ENCODE measurements around the gene USF1. TPM values are rescaled to one million over a fixed set of nuclear protein-coding genes. Genes with fewer than 3 reads are reported as not detected.
A peak's percentile ranks its signal among the peaks of the same experiment; 100 is the strongest.
"Not testable (repeated sequence)": the region's sequence is repeated elsewhere in the genome, so short reads cannot be mapped to it uniquely, and the experiment has no call there.

USF1 gene
- polyA plus RNA-seq, 3 donors: 59.2 to 64.1 (median 63.6) TPM

GRCh38 chr1:161054232-161054631 is 8.5 kb upstream of the USF1 start:
- no peak for DNase-seq

DNA sequence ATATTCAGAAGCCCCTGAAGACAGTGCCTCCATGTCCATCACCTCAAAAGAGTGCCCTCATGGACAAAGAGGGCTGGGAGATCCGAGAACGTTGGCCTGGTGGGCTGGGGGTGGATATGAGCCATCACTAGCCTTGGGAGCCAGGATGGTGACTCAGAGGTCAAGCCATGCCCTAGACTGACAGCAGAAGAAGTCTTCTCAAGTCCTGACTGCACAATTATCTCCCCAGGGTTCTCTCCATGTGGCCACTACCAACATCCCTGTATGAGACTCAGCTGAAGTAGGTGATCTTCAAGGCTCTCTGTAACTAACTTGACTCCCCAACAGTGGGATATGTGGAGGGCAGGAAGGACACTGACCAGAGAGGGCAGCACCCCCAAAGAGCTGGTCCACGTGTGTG is 7.1 kb upstream of the USF1 start:
- DNase-seq: no peak

GRCh38 chr1:161051219-161051618 is 5.4 kb upstream of the USF1 start:
- DNase-seq: no peak

DNA sequence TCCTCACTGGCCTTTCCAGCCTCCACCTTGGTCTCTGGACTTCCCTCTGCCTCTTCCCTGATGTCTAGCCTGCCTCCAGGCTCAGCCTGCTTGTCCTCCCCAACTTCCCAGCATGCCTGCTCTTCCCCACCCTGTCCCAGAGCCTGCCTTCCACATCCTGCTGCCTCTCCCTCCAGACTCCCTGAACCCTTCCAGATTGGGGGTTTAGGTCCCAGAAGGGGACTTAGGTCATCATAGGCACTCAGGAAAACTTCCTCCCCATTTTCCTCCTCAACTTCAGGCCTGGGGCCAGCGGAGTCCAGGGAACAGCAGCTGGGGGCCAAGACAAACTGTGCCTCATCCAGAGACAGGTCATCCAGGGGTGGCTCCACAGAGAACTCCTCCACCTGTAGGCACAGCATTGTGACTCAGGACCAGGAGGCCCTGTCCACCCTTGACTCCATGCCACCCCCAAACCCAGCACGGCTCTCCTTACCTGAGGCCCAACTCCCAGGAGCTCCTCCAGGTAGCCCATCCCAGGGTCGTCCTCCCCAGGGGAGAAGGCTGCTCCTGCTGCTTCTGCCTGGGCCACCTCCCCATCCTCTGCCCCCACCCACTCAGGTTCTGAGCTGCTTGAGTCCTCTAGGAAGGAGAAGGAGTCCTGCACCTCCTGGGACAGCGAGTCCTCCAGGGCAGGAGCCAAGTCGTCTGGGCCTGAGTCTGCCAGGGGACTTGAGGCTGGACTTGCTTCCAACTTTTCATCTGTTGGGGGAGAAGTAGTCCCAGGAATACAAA is 3.4 kb upstream of the USF1 start:
- no peak for DNase-seq

DNA sequence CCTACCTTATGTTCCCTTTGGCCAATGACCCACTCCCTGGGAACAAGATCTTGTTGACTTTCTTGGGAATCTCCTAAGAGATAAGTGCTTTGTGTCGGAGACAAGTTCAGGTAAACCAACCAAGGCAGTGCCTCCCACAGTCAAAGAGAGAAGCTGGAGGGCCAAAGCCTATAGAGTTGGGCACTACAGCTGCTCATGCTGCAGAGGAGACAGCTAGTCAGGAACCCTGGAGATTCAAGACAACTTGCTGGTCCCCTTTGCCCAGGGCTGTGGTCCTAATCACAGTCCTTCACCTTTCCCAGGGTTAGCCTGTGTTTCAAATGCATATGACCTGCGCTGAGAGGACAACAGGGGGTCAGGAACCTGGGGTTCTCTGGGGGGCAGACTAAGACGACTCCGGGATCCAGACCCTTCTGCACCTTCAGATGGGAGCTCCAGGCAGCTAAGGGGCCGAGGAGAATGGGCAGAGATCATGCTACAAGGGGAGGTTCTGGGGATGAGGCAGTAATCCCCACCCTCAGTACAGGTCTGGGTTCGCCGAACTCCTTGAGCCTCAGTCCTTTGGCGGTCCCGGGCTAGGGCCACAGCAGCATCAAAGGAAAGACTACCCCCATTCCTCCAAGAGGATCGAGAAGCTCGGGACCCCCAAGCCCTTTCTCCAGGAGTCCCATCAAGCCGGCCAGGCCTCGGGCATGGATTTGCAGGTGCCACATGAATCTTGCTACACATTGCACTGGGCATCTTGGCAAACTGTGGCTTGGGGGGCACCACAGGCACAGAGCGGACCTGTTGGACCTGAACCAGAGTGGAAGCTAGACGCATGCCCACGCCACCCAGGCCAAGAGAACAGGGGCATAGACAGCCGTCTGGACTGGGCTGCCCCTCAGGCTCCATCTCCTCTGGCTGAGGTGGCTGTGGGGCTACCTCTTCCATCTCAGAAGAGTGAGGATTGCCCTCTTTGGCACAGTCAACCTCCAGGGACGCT is 2.0 kb upstream of the USF1 start:
- no peak for DNase-seq

- DNase-seq: no peak
Observed at GRCh38 chr1:161046605-161047228, 940 bp upstream of the USF1 start.

DNA sequence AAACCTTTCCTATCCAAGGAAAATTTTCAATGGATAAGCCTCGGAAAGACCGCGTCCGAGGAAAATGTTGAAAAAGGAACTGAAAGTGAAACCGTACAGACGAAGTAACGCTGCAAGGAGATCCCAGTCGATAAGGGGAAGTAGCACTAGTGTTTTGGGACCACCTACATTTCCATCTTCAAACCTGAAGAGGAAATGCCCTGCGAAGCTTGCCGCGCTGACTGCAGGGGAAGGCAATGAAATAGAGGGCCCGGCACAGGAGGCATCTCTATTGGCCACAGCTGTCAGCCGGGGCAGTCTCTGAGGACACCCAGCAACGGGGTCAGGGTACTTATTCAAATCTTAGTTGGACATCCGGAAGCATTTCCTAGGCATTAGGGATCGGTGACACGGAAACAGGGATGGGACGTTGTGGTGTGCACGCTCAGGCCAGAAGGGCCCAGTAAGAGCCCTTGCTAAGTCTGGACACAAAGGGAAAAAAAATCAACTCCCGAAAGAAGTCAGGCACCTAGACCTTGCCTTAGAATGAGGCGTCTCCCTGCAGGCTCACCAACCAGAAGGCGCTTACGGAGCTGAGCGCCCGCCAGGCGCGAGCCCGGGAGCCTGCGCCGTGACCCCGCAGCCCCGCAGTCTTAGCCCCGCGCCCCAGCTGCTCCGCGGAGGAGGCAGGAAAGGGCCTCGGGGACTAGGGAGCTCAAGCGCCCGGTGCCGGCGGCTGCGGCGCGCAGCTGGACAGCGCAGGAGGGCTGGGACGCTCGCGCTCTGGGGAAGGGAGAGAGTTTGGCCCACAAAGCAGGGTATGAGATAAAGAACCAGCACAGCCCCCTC is 655 bp downstream of the USF1 start:
- peak; percentile 69 for DNase-seq

- no peak for DNase-seq
Observed at GRCh38 chr1:161044535-161044907, 1.3 kb downstream of the USF1 start.

GRCh38 chr1:161039546-161039945 is 6.2 kb downstream of the USF1 start:
- DNase-seq: no peak

GRCh38 chr1:161039154-161039545 is 6.6 kb downstream of the USF1 start:
- no peak for DNase-seq

DNA sequence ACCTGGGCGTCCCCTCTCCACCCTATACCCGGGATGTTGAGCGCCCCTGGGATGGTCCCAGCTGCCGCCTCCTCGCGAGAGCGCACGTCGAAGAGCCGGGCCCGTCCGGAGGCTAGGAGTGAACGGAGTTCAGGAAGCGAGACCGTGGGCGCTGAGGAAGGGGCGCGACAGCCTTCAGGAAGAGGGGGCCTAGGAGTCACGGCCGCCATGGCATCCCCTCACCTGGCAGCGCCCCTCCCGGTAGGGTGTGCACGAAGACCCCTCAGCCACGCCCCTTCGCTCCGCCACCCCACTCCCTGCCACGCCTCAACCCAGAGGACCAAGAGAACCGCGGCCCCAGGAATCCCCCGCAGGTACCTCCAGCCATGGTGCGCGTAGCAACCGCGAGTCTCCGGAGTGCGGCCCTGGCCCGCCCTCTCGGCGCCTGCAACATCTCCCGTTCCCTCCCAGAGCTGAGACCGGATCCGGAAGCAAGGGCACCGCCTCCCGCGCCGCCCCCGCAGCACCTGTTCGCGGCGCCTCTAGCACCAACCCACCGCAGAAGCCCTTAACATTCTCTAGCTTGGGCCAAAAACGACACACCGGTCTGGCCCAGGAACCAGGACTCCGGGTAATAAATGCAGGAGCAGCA is 7.1 kb downstream of the USF1 start, which contains the start of gene TSTD1:
TSS of gene TSTD1 (minus strand) at position 442 of the 631 bp plus-strand sequence. CDS start at position 367, 75 bp downstream.
- DNase-seq: peak; percentile 61

- no peak for DNase-seq
Observed at GRCh38 chr1:161037661-161038522, 7.9 kb downstream of the USF1 start.

GRCh38 chr1:161033751-161034150 is 12.0 kb downstream of the USF1 start:
- DNase-seq: no peak

- DNase-seq: no peak
Observed at GRCh38 chr1:161032409-161032808, 13.4 kb downstream of the USF1 start.

- no peak for DNase-seq
Observed at GRCh38 chr1:161031874-161032273, 13.9 kb downstream of the USF1 start.

GRCh38 chr1:161029466-161029865 is 16.3 kb downstream of the USF1 start:
- not testable (repeated sequence) for DNase-seq

- not testable (repeated sequence) for DNase-seq
Observed at GRCh38 chr1:161026954-161027353, 18.8 kb downstream of the USF1 start.

DNA sequence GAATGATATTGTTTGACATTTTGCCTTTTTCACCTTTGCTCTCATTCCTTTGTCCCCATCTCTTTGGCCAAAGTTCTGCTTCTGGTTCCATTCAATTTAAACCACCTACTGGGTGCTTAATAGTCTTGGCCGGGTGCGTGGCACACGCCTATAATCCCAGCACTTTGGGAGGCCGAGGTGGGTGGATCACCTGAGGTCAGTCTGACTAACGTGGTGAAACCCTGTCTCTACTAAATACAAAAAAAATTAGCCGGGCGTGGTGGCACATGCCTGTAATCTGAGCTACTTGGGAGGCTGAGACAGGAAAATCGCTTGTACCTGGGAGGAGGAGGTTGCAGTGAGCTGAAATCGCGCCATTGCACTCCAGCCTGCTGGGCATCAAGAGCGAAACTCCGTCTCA is 23.3 kb downstream of the USF1 start:
- not testable (repeated sequence) for DNase-seq

DNA sequence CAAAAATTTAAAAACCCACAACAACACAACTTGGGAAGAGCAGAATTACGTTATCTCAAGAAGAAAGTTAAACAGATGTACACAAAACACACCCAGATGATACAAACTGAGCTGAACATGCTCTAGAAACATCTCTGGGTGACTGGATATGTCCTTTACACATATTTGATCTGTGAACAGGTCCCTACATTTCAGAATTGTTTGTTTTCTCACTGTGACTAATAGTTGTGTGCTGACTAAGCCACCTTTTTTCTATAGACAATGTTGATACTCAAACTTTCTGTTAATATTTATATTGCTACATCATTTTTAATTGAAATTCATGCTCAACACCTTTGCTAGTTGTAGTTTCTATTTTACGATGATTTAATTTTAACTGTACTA is 23.8 kb downstream of the USF1 start:
- DNase-seq: no peak
